GM18909 (cell line): ENCODE results near the gene GPX1.
"Not testable (repeated sequence)": the region's sequence is repeated elsewhere in the genome, so short reads cannot be mapped to it uniquely, and the experiment has no call there.

Experiments
- ATAC-seq: cut with Tn5 transposase; IDR thresholded peaks from one replicate; pipeline ENCODE4 v1.9.1; 2021; ENCODE audit warnings: mild to moderate bottlenecking; ENCODE audit not compliant: unreplicated experiment, poor library complexity

GPX1 gene

DNA sequence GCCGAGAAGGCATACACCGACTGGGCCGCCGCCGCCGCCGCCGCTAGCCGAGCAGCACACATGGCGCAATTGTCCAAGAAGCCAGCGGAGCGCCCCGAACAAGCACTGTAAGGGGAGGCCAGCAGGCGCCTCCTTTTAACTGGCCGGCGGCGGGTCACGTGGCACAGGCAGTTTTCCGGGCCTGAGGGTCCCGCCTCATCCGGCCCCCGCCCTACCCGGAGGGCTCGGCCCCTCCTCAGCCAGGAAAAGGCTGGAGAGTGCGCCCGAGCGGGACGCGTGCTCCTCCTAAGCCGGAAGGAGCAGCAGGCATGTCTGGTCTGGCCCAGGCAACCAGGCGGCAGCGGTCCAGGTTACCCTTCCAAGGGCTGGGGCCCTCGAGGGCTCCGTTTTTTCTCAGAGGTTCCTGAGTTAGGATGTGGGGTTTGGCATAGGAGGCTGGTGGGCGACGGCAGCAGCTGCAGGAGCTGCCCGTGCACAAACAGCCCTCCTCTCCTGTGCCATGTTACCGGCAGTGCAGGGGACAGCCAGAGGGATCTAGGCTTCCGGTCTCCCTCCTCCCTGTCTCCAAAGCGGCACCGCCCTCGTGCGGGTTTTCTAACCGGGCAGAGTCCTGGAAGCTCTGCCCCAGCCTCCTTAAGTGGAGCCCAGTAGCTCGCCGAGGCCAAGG, at the start of gene GPX1:
TSS of gene GPX1 (minus strand) at position 137 of the 667 bp plus-strand sequence. CDS start at position 62, 75 bp downstream.
- ATAC-seq: peak; percentile 85

GRCh38 chr3:49406571-49407565, 48.7 kb upstream of the GPX1 start:
- no peak for ATAC-seq

DNA sequence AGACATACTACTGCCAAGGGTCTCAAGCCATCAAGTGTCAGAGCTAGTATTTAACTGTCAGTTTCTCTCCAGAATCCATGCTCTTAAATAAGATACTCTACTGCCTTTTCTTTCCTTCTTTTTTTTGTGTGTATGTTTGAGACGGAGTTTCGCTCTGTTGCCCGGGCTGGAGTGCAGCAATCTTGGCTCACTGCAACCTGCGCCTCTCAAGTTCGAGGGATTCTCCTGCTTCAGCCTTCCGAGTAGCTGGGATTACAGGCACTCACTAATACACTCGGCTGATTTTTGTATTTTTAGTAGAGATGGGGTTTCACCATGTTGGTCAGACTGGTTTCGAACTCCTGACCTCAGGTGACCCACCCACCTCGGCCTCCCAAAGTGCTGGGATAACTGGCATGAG, 47.4 kb upstream of the GPX1 start:
- not testable (repeated sequence) for ATAC-seq

DNA sequence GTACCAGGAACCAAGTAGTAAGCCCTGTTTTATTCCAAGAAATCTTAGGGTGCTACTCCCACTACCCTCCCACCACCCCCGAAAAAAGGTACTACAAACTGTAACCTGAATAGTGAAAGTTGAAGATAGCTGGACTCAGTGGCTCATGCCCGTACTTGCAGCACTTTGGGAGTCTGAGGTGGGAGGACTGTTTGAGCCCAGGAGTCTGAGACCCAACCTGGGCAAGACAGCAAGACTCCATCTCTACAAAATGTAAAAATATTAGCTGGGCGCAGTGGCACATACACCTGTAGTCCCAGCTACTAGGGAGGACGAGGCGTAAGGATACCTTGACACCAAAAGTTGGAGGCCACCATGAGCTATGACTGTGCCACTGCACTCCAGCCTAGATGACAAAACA, 45.7 kb upstream of the GPX1 start:
- ATAC-seq: no peak

- no peak for ATAC-seq
Measured at GRCh38 chr3:49401766-49402165, 43.6 kb upstream of the GPX1 start.

GRCh38 chr3:49399461-49399860, 41.3 kb upstream of the GPX1 start:
- ATAC-seq: no peak

DNA sequence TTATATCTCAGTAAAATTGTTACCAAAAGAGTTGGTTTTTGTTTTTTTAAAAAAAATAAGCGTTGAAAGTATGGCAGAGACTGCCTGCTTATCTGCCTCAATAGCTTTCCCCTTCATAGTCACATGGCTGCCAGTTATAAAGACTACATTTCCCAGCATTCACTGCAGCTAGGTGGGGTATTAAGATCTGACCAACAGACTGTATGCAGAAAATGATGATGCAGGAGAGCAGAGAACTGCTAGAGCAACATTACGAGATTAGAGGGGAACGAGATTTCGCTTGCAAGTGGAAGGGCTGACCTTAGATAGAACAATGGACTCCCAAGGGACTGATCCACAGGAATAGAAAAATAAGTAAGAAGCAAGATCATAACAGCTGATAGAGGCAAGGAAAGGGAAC, 39.3 kb upstream of the GPX1 start:
- no peak for ATAC-seq

DNA sequence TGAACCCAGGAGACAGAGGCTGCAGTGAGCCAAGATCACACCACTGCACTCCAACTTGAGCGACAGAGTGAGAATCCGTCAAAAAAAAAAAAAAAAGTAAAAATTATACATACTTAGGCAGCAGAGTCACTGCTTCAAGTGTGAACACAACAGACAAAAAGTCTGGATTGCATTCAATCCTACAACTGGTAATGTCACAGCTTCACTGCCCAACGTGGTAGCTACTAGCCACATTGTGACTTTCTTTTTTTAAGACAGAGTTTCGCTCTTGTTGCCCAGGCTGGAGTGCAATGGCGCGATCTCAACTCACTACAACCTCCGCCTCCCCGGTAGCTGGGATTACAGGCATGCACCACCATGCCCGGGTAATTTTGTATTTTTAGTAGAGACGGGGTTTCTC, 33.2 kb upstream of the GPX1 start:
- ATAC-seq: not testable (repeated sequence)

- ATAC-seq: no peak
Measured at GRCh38 chr3:49389297-49389696, 31.1 kb upstream of the GPX1 start.

GRCh38 chr3:49388289-49388820, 30.2 kb upstream of the GPX1 start:
- ATAC-seq: no peak

DNA sequence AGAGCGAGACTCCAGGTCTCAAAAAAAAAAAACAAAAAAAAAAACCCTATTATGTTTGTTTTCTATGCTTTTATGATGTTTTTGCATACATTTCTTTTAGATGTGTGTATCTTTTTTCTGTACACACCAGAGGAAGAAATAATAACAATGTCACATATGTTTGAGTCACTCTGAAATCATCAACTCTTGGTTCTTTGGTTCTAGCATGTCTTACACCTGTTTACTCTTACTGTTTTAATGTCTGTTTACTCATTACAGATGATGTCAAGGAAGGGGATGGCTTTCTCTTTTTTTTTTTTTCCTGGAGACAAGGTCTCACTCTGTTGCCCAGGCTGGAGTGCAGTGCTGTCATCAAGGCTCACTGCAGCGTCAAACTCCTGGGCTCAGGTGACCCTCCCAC, 29.6 kb upstream of the GPX1 start:
- ATAC-seq: no peak

DNA sequence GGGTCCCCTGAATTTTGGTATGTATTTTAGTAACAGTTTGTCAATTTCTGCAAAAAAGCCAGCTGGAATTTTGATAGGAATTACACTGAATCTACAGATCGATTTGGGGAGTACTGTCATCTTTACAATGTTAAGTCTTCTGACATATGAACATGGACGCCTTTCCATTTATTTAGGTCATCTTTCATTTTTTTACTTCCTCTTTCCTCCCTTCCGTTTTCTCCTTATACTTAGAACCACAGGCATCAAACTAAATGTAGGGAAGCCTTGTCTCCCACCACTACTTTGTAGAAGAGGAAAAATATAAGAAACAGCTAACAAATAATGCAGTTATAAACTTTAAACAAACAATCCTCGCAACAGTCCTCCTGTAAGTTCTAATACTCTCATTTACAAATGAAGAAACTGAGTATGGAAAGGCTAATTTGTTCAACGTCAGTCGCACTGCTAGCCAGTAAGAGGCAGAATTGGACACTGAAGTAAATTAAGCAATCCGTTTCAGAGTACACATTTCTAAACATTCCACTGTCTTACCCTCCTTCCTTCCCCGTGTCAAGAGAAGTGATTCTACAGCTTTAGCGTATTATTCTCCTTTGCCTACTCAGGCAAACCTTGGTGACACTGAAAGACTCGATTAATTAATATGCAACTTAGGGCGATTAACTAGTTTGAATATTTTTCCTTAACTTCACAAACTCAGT, 28.1 kb upstream of the GPX1 start:
- no peak for ATAC-seq

- no peak for ATAC-seq
Measured at GRCh38 chr3:49385617-49386016, 27.5 kb upstream of the GPX1 start.

GRCh38 chr3:49383387-49383786, 25.2 kb upstream of the GPX1 start:
- ATAC-seq: no peak

DNA sequence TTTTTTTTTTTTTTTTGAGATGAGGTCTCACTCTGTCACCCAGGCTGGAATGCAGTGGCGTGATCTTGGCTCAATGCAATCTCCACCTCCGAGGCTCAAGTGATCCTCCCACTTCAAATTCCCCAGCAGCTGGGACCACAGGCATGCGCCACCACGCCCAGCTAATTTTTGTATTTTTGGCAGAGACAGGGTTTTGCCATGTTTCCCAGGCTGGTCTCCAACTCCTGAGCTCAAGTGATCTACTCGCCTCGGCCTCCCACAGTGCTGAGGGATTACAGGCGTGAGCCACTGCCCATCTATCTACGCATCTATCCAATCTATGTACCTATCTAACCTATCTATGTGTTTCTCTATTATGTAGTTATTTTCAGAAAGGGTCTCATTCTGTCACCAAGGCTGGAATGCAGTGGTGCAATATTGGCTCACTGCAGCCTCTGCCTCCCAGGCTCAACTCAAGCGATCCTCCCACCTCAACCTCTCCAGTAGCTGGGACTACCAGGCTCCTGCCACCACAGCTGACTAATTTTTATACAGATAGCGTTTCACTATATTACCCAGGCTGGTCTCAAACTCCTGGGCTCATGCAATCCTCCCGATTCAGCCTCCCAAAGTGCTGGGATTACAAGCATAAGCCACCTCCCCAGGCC, 20.2 kb upstream of the GPX1 start:
- ATAC-seq: no peak

DNA sequence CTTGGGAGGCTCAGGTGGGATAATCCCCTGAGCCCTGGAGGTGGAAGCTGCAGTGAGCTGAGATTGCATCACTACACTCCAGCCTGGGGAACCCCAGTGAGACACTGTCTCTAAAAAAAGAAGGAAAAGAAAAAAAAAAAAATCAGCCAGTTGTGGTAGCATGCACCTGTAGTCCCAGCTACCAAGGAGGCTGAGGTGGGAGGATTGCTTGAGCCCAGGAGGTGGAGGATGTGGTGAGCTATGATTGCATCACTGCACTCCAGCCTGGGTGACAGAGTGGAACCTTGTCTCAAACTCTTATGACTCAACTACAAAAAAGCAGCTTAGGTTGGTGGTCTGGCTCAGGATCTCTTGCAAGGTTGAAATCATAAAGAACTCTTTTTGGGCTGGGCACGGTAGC, 19.3 kb upstream of the GPX1 start:
- no peak for ATAC-seq

- no peak for ATAC-seq
Measured at GRCh38 chr3:49371946-49372345, 13.8 kb upstream of the GPX1 start.

- ATAC-seq: no peak
Measured at GRCh38 chr3:49370585-49371290, 12.6 kb upstream of the GPX1 start.

DNA sequence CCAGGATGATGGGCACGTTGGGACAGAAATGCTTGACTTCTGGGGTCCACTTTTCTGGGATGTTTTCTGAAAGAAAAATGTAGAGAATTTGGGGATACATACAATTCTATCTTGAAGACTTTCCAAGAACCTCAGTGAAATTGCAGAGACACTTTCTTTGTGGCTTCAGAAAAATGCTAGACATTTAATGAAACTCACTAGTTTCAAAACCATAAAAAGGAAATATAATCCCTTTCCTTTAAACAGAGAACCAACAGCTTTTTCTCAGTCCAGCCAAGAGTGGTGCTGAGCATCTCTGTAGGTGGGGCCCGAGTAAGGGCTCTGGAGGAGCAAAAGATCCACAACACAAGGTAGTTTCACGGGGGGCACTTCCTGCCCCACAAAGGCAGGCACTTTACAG, 4.4 kb upstream of the GPX1 start:
- ATAC-seq: no peak

DNA sequence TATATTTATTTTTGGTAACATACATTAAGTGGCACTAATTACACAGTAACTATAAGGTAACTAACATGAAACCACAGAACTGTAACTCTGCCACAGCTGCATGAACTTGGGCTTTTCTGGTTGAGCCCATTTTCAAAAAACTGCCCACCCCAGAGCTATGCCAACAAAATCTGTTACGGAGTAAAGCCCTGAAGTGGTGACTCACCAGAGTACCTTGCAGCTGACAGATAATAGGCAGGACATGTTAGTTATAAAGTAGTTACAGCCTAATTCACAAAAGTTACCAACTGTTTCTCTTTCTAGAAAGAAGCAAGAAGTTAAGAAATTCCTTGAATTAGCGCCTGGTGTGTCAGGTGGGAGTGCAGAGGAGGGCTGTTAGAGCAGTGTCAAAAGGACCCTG, 1.5 kb upstream of the GPX1 start:
- no peak for ATAC-seq
